CD4-positive, CD25-positive, alpha-beta regulatory T cell (primary cell): ENCODE results near the gene PLXND1. TPM values are rescaled to one million over a fixed set of nuclear protein-coding genes. Genes with fewer than 3 reads are reported as not detected.

Experiments
- ATAC-seq, 2 donors: fragments of 150-1000 bp; cut with Tn5 transposase; one replicate each; pipeline ENCODE4 v1.10.0; 2021; ENCODE audit warnings: low read depth in 2 of 2, moderate number of reproducible peaks in 2 of 2, moderate library complexity in 1 of 2
- DNase-seq, 3 donors: peaks; one replicate each; pipeline versions ENCODE4 v3.0.0 to v3.0.0-alpha.2; 2012 to 2022; ENCODE audit warnings: mixed read lengths in 1 of 3
- H3K27ac ChIP-seq: one replicate; pipeline ENCODE4 v1.7.0; 2013; ENCODE audit warnings: mild to moderate bottlenecking, low read length; ENCODE audit not compliant: insufficient read depth, poor library complexity, severe bottlenecking
- H3K27me3 ChIP-seq: one replicate; pipeline ENCODE4 v1.7.0; 2013; ENCODE audit warnings: low read length; ENCODE audit not compliant: control insufficient read depth, insufficient read depth
- H3K36me3 ChIP-seq: one replicate; pipeline ENCODE4 v1.7.0; 2013; ENCODE audit warnings: mild to moderate bottlenecking, low read length, moderate library complexity; ENCODE audit not compliant: control insufficient read depth, insufficient read depth
- H3K4me1 ChIP-seq: 2 replicates; pipeline ENCODE4 v1.7.0; 2013; ENCODE audit warnings: mild to moderate bottlenecking, low read length; ENCODE audit not compliant: insufficient read depth, control insufficient read depth, poor library complexity, severe bottlenecking
- H3K4me3 ChIP-seq: one replicate; pipeline ENCODE4 v1.7.0; 2013; ENCODE audit warnings: low read depth, mild to moderate bottlenecking, low read length, moderate library complexity
- H3K9me3 ChIP-seq, 2 experiments: 1 replicate in 1 of 2; 2 replicates in 1 of 2; pipeline ENCODE4 v1.7.0; 2013; ENCODE audit warnings: low read length in 2 of 2, mild to moderate bottlenecking in 1 of 2, moderate library complexity in 1 of 2; ENCODE audit not compliant: control insufficient read depth in 2 of 2
- H3K27ac Mint-ChIP-seq, 3 donors: one replicate each; pipeline ENCODE4 v1.8.0; 2020 to 2022; ENCODE audit warnings: mild to moderate bottlenecking in 3 of 3, mixed read lengths in 3 of 3, moderate library complexity in 2 of 3
- H3K27me3 Mint-ChIP-seq: one replicate; pipeline ENCODE4 v1.8.0; 2022; ENCODE audit warnings: mild to moderate bottlenecking, mixed read lengths
- H3K36me3 Mint-ChIP-seq: one replicate; pipeline ENCODE4 v1.8.0; 2020; ENCODE audit warnings: mixed read lengths
- H3K4me1 Mint-ChIP-seq, 4 donors: one replicate each; pipeline ENCODE4 v1.8.0; 2020 to 2022; ENCODE audit warnings: mixed read lengths in 4 of 4, mild to moderate bottlenecking in 1 of 4
- H3K4me3 Mint-ChIP-seq, 4 donors: one replicate each; pipeline ENCODE4 v1.8.0; 2020 to 2022; ENCODE audit warnings: mild to moderate bottlenecking in 4 of 4, mixed read lengths in 4 of 4, moderate library complexity in 3 of 4
- H3K9me3 Mint-ChIP-seq, 7 donors: one replicate each; pipeline ENCODE4 v1.8.0; 2020 to 2022; ENCODE audit warnings: mixed read lengths in 7 of 7, mild to moderate bottlenecking in 3 of 7, moderate library complexity in 2 of 7
- polyA plus RNA-seq, 4 donors: library from polyadenylated mRNA; unstranded; fragments of 300-500 nt; fragmentation: Illumina TruSeq; gene quantifications; one replicate each; pipeline ENCODE4 v1.2.3, GENCODE V29; 2021
- total RNA-seq: library from RNA; stranded (reverse); gene quantifications from one replicate; pipeline ENCODE4 v1.2.3, GENCODE V29; 2022

The PLXND1 gene
- total and polyA plus RNA-seq, 5 donors from 2014 or later: 0.48 to 11.3 (median 0.83) TPM; not detected in 1

- no peaks in the 10 kb centered on the region for H3K9me3 Mint-ChIP-seq
- H3K27ac Mint-ChIP-seq: no peak overlapping the region
- H3K27me3 Mint-ChIP-seq: peaks cover 10% of the 10 kb centered on the region
- ATAC-seq (no peak), DNase-seq (no peak)
- H3K9me3 ChIP-seq: no peaks in the 10 kb centered on the region
- H3K4me3 Mint-ChIP-seq: no peak overlapping the region
- no peak overlapping the region for H3K4me3 ChIP-seq
- no peaks in the 10 kb centered on the region for H3K36me3 ChIP-seq
- no peak overlapping the region for H3K27ac ChIP-seq
- H3K36me3 Mint-ChIP-seq: no peaks in the 10 kb centered on the region
- H3K4me1 Mint-ChIP-seq: peaks cover 0 to 11% (median 1%) of the 10 kb centered on the region in 4 donors
- no peaks in the 10 kb centered on the region for H3K27me3 ChIP-seq
- H3K4me1 ChIP-seq: no peaks in the 10 kb centered on the region
Measured at GRCh38 chr3:129616291-129616690, 9.8 kb upstream of the PLXND1 start.

GRCh38 chr3:129615751-129616281 lies 9.3 kb upstream of the PLXND1 start:
- no peak overlapping the region for H3K27ac ChIP-seq
- Mint-ChIP-seq H3K4me1 (peaks cover 0 to 11% (median 1%) of the 10 kb centered on the region in 4 donors), H3K27ac (no peak overlapping the region), H3K27me3 (peaks cover 10% of the 10 kb centered on the region), H3K4me3 (no peak overlapping the region), H3K36me3 (no peaks in the 10 kb centered on the region), H3K9me3 (no peaks in the 10 kb centered on the region)
- no peaks in the 10 kb centered on the region for H3K27me3 ChIP-seq
- H3K9me3 ChIP-seq: no peaks in the 10 kb centered on the region
- no peaks in the 10 kb centered on the region for H3K4me1 ChIP-seq
- ATAC-seq: no peak
- H3K4me3 ChIP-seq: no peak overlapping the region
- DNase-seq: no peak
- H3K36me3 ChIP-seq: no peaks in the 10 kb centered on the region

GRCh38 chr3:129614927-129615363 lies 8.5 kb upstream of the PLXND1 start:
- Mint-ChIP-seq H3K36me3 (no peaks in the 10 kb centered on the region), H3K27me3 (peaks cover 12% of the 10 kb centered on the region), H3K27ac (no peak overlapping the region), H3K4me3 (peak overlapping the region in 1 of 4 donors; percentile 25), H3K9me3 (no peaks in the 10 kb centered on the region), H3K4me1 (peaks cover 0 to 11% (median 1%) of the 10 kb centered on the region in 4 donors)
- DNase-seq: no peak
- no peaks in the 10 kb centered on the region for H3K4me1 ChIP-seq
- no peak overlapping the region for H3K27ac ChIP-seq
- no peak overlapping the region for H3K4me3 ChIP-seq
- ATAC-seq: no peak
- no peaks in the 10 kb centered on the region for H3K36me3 ChIP-seq
- no peaks in the 10 kb centered on the region for H3K27me3 ChIP-seq
- H3K9me3 ChIP-seq: no peaks in the 10 kb centered on the region

- no peak overlapping the region for H3K27ac ChIP-seq
- no peaks in the 10 kb centered on the region for H3K27me3 ChIP-seq
- DNase-seq (no peak), ATAC-seq (no peak)
- H3K9me3 ChIP-seq: no peaks in the 10 kb centered on the region
- Mint-ChIP-seq H3K4me1 (peaks cover 0 to 11% (median 1%) of the 10 kb centered on the region in 4 donors), H3K27ac (no peak overlapping the region), H3K4me3 (no peak overlapping the region), H3K36me3 (no peaks in the 10 kb centered on the region), H3K27me3 (peaks cover 16% of the 10 kb centered on the region), H3K9me3 (no peaks in the 10 kb centered on the region)
- H3K4me1 ChIP-seq: no peaks in the 10 kb centered on the region
- H3K36me3 ChIP-seq: no peaks in the 10 kb centered on the region
- H3K4me3 ChIP-seq: no peak overlapping the region
Measured at GRCh38 chr3:129614435-129614834, 8.0 kb upstream of the PLXND1 start.

GRCh38 chr3:129613367-129613740 lies 6.9 kb upstream of the PLXND1 start:
- DNase-seq: no peak
- Mint-ChIP-seq H3K9me3 (peaks cover 0 to 2% (median 0%) of the 10 kb centered on the region in 7 donors), H3K4me1 (peaks cover 0 to 11% (median 0%) of the 10 kb centered on the region in 4 donors), H3K36me3 (no peaks in the 10 kb centered on the region), H3K27me3 (peaks cover 19% of the 10 kb centered on the region), H3K27ac (peak overlapping the region in 1 of 3 donors; percentile 48), H3K4me3 (peak overlapping the region in 1 of 4 donors; percentile 58)
- no peak for ATAC-seq
- H3K27me3 ChIP-seq: no peaks in the 10 kb centered on the region
- no peak overlapping the region for H3K4me3 ChIP-seq
- no peaks in the 10 kb centered on the region for H3K9me3 ChIP-seq
- H3K27ac ChIP-seq: no peak overlapping the region
- H3K4me1 ChIP-seq: no peaks in the 10 kb centered on the region
- no peaks in the 10 kb centered on the region for H3K36me3 ChIP-seq

GRCh38 chr3:129612534-129613366 lies 6.3 kb upstream of the PLXND1 start:
- ATAC-seq (no peak), DNase-seq (no peak)
- Histone ChIP-seq H3K36me3 (no peaks in the 10 kb centered on the region), H3K4me3 (no peak overlapping the region), H3K4me1 (no peaks in the 10 kb centered on the region), H3K27ac (no peak overlapping the region), H3K27me3 (no peaks in the 10 kb centered on the region), H3K9me3 (no peaks in the 10 kb centered on the region)
- Mint-ChIP-seq H3K4me3 (peak overlapping the region in 1 of 4 donors; percentile 58), H3K27me3 (peaks cover 19% of the 10 kb centered on the region), H3K27ac (peak overlapping the region in 1 of 3 donors; percentile 48), H3K36me3 (no peaks in the 10 kb centered on the region), H3K9me3 (peaks cover 0 to 2% (median 0%) of the 10 kb centered on the region in 7 donors), H3K4me1 (peaks cover 0 to 10% (median 0%) of the 10 kb centered on the region in 4 donors)

- no peaks in the 10 kb centered on the region for H3K36me3 Mint-ChIP-seq
- Histone ChIP-seq H3K9me3 (no peaks in the 10 kb centered on the region), H3K36me3 (no peaks in the 10 kb centered on the region), H3K27me3 (no peaks in the 10 kb centered on the region), H3K4me1 (peaks cover 6% of the 10 kb centered on the region), H3K27ac (no peak overlapping the region), H3K4me3 (no peak overlapping the region)
- no peak overlapping the region for H3K4me3 Mint-ChIP-seq
- peaks cover 27% of the 10 kb centered on the region for H3K27me3 Mint-ChIP-seq
- ATAC-seq (no peak), DNase-seq (no peak)
- peaks cover 0 to 2% (median 0%) of the 10 kb centered on the region in 7 donors for H3K9me3 Mint-ChIP-seq
- H3K27ac Mint-ChIP-seq: no peak overlapping the region
- peaks cover 0 to 15% (median 3%) of the 10 kb centered on the region in 4 donors for H3K4me1 Mint-ChIP-seq
Measured at GRCh38 chr3:129611812-129612533, 5.5 kb upstream of the PLXND1 start.
